Keratinocyte (primary cell): ENCODE results near the gene PDCD11.

Experiments used
- EZH2 ChIP-seq: IDR thresholded peaks from one replicate; pipeline ENCODE4 v1.6.1; 2012; ENCODE audit warnings: inconsistent platforms, mild to moderate bottlenecking, low read length, moderate library complexity
- TF ChIP-seq, protein P1 (sequence below), 3 experiments: IDR thresholded peaks in 1 of 3; conservative IDR thresholded peaks in 1 of 3; optimal IDR thresholded peaks in 1 of 3; 2 replicates in 2 of 3; 3 replicates in 1 of 3; pipeline versions ENCODE3 to v1.5.1; 2011; ENCODE audit warnings: low read length in 3 of 3, mild to moderate bottlenecking in 3 of 3, moderate library complexity in 2 of 3, control low read depth in 1 of 3, inconsistent platforms in 1 of 3; ENCODE audit not compliant: insufficient read depth in 2 of 3; ENCODE audit errors: extremely low read depth in 1 of 3

- TF ChIP-seq, protein P1, sequence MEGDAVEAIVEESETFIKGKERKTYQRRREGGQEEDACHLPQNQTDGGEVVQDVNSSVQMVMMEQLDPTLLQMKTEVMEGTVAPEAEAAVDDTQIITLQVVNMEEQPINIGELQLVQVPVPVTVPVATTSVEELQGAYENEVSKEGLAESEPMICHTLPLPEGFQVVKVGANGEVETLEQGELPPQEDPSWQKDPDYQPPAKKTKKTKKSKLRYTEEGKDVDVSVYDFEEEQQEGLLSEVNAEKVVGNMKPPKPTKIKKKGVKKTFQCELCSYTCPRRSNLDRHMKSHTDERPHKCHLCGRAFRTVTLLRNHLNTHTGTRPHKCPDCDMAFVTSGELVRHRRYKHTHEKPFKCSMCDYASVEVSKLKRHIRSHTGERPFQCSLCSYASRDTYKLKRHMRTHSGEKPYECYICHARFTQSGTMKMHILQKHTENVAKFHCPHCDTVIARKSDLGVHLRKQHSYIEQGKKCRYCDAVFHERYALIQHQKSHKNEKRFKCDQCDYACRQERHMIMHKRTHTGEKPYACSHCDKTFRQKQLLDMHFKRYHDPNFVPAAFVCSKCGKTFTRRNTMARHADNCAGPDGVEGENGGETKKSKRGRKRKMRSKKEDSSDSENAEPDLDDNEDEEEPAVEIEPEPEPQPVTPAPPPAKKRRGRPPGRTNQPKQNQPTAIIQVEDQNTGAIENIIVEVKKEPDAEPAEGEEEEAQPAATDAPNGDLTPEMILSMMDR (optimal IDR thresholded peaks at IDR 0.05 in 1 of 3, IDR thresholded peaks at IDR 0.05 in 1 of 3, conservative IDR thresholded peaks at IDR 0.05 in 1 of 3; ENCODE audit: extremely low read depth in 1 of 3, insufficient read depth in 2 of 3, low read length in 3 of 3): no peak
- TF ChIP-seq EZH2: no peak
These were observed 882 bp downstream of the PDCD11 start for GRCh38 chr10:103397191-103397825.
